K562 (cell line): ENCODE results near the gene OXLD1. TPM values are rescaled to one million over a fixed set of nuclear protein-coding genes. Genes with fewer than 3 reads are reported as not detected.

Experiments used
- ARNT ChIP-seq, 2 experiments: fragments of 450-650 bp; IDR thresholded peaks; 2 replicates each; pipeline ENCODE4 v1.6.1; 2016; ENCODE audit warnings: mild to moderate bottlenecking in 1 of 2
- ATF2 ChIP-seq: sonication (generic); formaldehyde crosslinking; IDR thresholded peaks from 2 replicates; pipeline ENCODE4 v1.8.1; 2022; ENCODE audit warnings: missing genetic modification reagents
- GABPB1 ChIP-seq: sonication (generic); formaldehyde crosslinking; IDR thresholded peaks from 2 replicates; pipeline ENCODE4 v1.8.0; 2022; ENCODE audit warnings: mild to moderate bottlenecking, missing genetic modification reagents
- MCM2 ChIP-seq: fragments of 450-650 bp; IDR thresholded peaks from 2 replicates; pipeline ENCODE4 v1.6.1; 2017; ENCODE audit warnings: low read depth, mild to moderate bottlenecking
- PTBP1 ChIP-seq: fragments of 200-400 bp; formaldehyde crosslinking; IDR thresholded peaks from 2 replicates; pipeline ENCODE4 v1.6.1; 2017; ENCODE audit warnings: low read depth, low read length
- RBM22 ChIP-seq: fragments of 200-400 bp; formaldehyde crosslinking; IDR thresholded peaks from 2 replicates; pipeline ENCODE4 v1.6.1; 2018; ENCODE audit warnings: low read length, low read depth; ENCODE audit not compliant: poor library complexity, severe bottlenecking
- SAFB2 ChIP-seq: fragments of 200-400 bp; formaldehyde crosslinking; IDR thresholded peaks from 2 replicates; pipeline ENCODE4 v1.6.1; 2018; ENCODE audit warnings: borderline replicate concordance, low read length, low read depth, moderate library complexity; ENCODE audit not compliant: severe bottlenecking
- TAF1 ChIP-seq: IDR thresholded peaks from 2 replicates; pipeline ENCODE4 v1.6.1; 2011; ENCODE audit warnings: mild to moderate bottlenecking, low read length, moderate library complexity; ENCODE audit not compliant: insufficient read depth, control insufficient read depth, severe bottlenecking; ENCODE audit errors: extremely low read depth
- TBL1XR1 ChIP-seq, 2 experiments: IDR thresholded peaks; 2 replicates each; pipeline ENCODE4 v1.6.1; 2012; ENCODE audit warnings: improper control_type of control experiment in 2 of 2, low read length in 2 of 2, mild to moderate bottlenecking in 1 of 2
- TCFL5 ChIP-seq: fragments of 250-450 bp; sonication (Bioruptor Pico); conservative IDR thresholded peaks from 2 replicates; pipeline ENCODE4 v1.6.1; 2021; ENCODE audit warnings: mild to moderate bottlenecking, moderate library complexity, matching md5 sums
- ZBTB7A ChIP-seq: IDR thresholded peaks from 2 replicates; pipeline ENCODE4 v1.6.1; 2011; ENCODE audit warnings: low read depth, mild to moderate bottlenecking, low read length, moderate library complexity, borderline replicate concordance; ENCODE audit not compliant: control insufficient read depth
- ZNF124 ChIP-seq: sonication (generic); formaldehyde crosslinking; IDR thresholded peaks from 2 replicates; pipeline ENCODE4 v1.8.1; 2022; ENCODE audit warnings: missing genetic modification reagents
- ZNF830 ChIP-seq: fragments of 250-450 bp; sonication (Bioruptor Pico); IDR thresholded peaks from 2 replicates; pipeline ENCODE4 v1.5.0; 2021; ENCODE audit warnings: mild to moderate bottlenecking
- polyA plus RNA-seq, 8 experiments: library from polyadenylated mRNA; depleted of rRNA in 4 of 8; stranded (reverse) in 5 of 8; unstranded in 3 of 8; fragments of >200 nt; fragmentation: Nextera tagmentation in 2 of 8; fragmentation: Illumina TruSeq in 1 of 8; extraction: Ambion mirVana in 2 of 8; extraction: Trizol in 1 of 8; gene quantifications; 2 replicates each; pipeline versions ENCODE4 v1.2.1 to v1.2.3, GENCODE V29; 2011 to 2014; ENCODE audit warnings: inconsistent platforms in 1 of 8, missing spikeins in 1 of 8
- total RNA-seq, 7 experiments: library from RNA; depleted of rRNA in 6 of 7; stranded (reverse); fragments of >200 nt in 6 of 7; fragmentation: Illumina TruSeq in 2 of 7; extraction: Trizol in 2 of 7; gene quantifications; 2 replicates each; pipeline versions ENCODE4 v1.2.1 to v1.2.3, GENCODE V29; 2011 to 2021; ENCODE audit warnings: low replicate concordance in 1 of 7
- TF ChIP-seq, protein P1 (sequence below): IDR thresholded peaks from 3 replicates; pipeline ENCODE4 v1.6.1; 2011; ENCODE audit warnings: borderline replicate concordance, mild to moderate bottlenecking, moderate library complexity; ENCODE audit not compliant: insufficient read length; ENCODE audit errors: extremely low read depth
- TF ChIP-seq, protein P2 (sequence below): fragments of 450-650 bp; formaldehyde crosslinking; conservative IDR thresholded peaks from 2 replicates; pipeline ENCODE4 v1.4.0; 2022; ENCODE audit warnings: mild to moderate bottlenecking, missing genetic modification characterization
- TF ChIP-seq, protein P3 (sequence below): sonication (generic); formaldehyde crosslinking; IDR thresholded peaks from 2 replicates; pipeline ENCODE4 v1.8.1; 2022; ENCODE audit warnings: missing genetic modification reagents

OXLD1 gene
- total and polyA plus RNA-seq, 9 of the 15 experiments (the other 6 are each of a cell fraction or from before 2014, with no cell fraction given) = 4.4 to 115 (median 29.3) TPM

- TF ChIP-seq, protein P1, sequence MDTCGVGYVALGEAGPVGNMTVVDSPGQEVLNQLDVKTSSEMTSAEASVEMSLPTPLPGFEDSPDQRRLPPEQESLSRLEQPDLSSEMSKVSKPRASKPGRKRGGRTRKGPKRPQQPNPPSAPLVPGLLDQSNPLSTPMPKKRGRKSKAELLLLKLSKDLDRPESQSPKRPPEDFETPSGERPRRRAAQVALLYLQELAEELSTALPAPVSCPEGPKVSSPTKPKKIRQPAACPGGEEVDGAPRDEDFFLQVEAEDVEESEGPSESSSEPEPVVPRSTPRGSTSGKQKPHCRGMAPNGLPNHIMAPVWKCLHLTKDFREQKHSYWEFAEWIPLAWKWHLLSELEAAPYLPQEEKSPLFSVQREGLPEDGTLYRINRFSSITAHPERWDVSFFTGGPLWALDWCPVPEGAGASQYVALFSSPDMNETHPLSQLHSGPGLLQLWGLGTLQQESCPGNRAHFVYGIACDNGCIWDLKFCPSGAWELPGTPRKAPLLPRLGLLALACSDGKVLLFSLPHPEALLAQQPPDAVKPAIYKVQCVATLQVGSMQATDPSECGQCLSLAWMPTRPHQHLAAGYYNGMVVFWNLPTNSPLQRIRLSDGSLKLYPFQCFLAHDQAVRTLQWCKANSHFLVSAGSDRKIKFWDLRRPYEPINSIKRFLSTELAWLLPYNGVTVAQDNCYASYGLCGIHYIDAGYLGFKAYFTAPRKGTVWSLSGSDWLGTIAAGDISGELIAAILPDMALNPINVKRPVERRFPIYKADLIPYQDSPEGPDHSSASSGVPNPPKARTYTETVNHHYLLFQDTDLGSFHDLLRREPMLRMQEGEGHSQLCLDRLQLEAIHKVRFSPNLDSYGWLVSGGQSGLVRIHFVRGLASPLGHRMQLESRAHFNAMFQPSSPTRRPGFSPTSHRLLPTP = no peak
- TF ChIP-seq TAF1 = peak; percentile 98
- no peak for TF ChIP-seq MCM2
- TF ChIP-seq ZBTB7A = no peak
- TF ChIP-seq, protein P2, sequence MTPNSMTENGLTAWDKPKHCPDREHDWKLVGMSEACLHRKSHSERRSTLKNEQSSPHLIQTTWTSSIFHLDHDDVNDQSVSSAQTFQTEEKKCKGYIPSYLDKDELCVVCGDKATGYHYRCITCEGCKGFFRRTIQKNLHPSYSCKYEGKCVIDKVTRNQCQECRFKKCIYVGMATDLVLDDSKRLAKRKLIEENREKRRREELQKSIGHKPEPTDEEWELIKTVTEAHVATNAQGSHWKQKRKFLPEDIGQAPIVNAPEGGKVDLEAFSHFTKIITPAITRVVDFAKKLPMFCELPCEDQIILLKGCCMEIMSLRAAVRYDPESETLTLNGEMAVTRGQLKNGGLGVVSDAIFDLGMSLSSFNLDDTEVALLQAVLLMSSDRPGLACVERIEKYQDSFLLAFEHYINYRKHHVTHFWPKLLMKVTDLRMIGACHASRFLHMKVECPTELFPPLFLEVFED (CRISPR knock-in tag) = no peak
- no peak; a peak in 1 of 4 replicates for TF ChIP-seq TBL1XR1 (IDR thresholded peaks at IDR 0.05; ENCODE audit: low read length in 2 of 2)
- peak; percentile 53 for TF ChIP-seq RBM22
- TF ChIP-seq, protein P3, sequence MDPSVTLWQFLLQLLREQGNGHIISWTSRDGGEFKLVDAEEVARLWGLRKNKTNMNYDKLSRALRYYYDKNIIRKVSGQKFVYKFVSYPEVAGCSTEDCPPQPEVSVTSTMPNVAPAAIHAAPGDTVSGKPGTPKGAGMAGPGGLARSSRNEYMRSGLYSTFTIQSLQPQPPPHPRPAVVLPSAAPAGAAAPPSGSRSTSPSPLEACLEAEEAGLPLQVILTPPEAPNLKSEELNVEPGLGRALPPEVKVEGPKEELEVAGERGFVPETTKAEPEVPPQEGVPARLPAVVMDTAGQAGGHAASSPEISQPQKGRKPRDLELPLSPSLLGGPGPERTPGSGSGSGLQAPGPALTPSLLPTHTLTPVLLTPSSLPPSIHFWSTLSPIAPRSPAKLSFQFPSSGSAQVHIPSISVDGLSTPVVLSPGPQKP (CRISPR knock-in tag) = no peak
- TF ChIP-seq PTBP1 = no peak
- TF ChIP-seq SAFB2 = no peak
- no peak for TF ChIP-seq ZNF124 (CRISPR knock-in tag)
- peak; percentile 95 for TF ChIP-seq GABPB1 (CRISPR knock-in tag)
- TF ChIP-seq ATF2 (CRISPR knock-in tag) = no peak
- TF ChIP-seq ARNT (IDR thresholded peaks at IDR 0.05) = no peak
- no peak for TF ChIP-seq ZNF830 (CRISPR knock-in tag)
- no peak for TF ChIP-seq TCFL5 (CRISPR knock-in tag)
These were observed 29.7 kb downstream of the OXLD1 start, which contains the start of the genes NPLOC4 and TSPAN10 (continued) for GRCh38 chr17:81636505-81637288.
